Measurements from ENCODE around the gene KDM3B. TPM values are rescaled to one million over a fixed set of nuclear protein-coding genes. Genes with fewer than 3 reads are reported as not detected.
A peak's percentile ranks its signal among the peaks of the same experiment; 100 is the strongest.

Gene KDM3B
- total and polyA plus RNA-seq, 2 donors (not counting 1 experiment from before 2014, with no cell fraction given): 23.6 to 49.4 TPM

DNA sequence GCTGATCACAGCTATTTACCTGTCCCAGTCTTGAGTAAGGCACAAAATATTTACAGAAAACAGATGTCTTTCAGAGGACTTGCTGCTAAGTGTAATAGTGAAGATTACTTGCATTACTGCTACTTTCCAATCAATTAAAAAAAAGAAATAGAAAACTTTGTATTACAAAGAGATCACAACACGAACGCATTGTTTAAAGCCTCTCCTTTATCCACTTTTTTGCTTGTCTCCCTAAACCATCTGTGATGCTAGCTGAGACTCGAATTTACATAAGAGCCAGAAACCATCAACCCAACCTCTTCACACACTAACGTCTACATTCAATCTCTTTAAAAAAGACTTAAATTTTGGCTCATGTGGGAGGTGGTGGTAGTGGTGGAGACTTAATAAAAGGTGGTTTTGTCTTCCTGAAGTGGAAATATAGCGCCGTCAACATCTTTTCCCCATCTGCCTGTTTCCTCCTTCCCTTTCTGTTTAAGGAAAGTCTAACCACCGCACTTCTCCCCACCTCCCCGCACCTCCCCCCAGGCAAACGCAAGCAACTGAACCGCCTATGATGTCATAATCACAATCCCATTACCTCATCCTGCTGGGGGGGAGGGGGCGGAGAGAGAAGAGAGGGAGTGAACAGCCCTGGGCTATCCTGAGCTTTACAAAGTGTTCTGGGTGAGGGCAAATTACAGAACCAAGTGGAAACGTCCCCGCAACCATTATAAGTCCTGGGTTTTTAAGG lies 15.4 kb upstream of the KDM3B start:
- H3K9me3 ChIP-seq (ENCODE audit: control insufficient read depth, insufficient read depth, low read depth, low read length): no peaks in the 10 kb centered on the region
- H3K79me2 ChIP-seq (ENCODE audit: control insufficient read depth, insufficient read depth, low read length): peaks cover 40% of the 10 kb centered on the region
- peak overlapping the region; percentile 85 for H3K4me2 ChIP-seq (ENCODE audit: extremely low read depth, insufficient read depth, low read length)
- TF ChIP-seq EZH2 (IDR thresholded peaks at IDR 0.05; ENCODE audit: low read length, missing control alignments): no peak
- TF ChIP-seq CTCF (conservative IDR thresholded peaks at IDR 0.05 in 1 of 2, IDR thresholded peaks at IDR 0.05 in 1 of 2; ENCODE audit: low read depth in 1 of 2, low read length in 2 of 2): no peak
- H3K9ac ChIP-seq (ENCODE audit: insufficient read depth, low read length): peak overlapping the region; percentile 98
- no peaks in the 10 kb centered on the region for H3K27me3 ChIP-seq (ENCODE audit: control insufficient read depth, insufficient read depth, low read length)
- no peaks in the 10 kb centered on the region for H3K4me1 ChIP-seq (ENCODE audit: control insufficient read depth, extremely low read depth, insufficient read depth, low read length)
- H3K27ac ChIP-seq (ENCODE audit: insufficient read depth, low read length): peak overlapping the region; percentile 100
- H4K20me1 ChIP-seq (ENCODE audit: control insufficient read depth, extremely low read depth, insufficient read depth, low read length): no peaks in the 10 kb centered on the region
- DNase-seq (ENCODE audit: low read depth in 2 of 2): peak; percentile 75 to 91
- peaks cover 3% of the 10 kb centered on the region for H3K36me3 ChIP-seq (ENCODE audit: control insufficient read depth, insufficient read depth, low read length)
- H3K4me3 ChIP-seq (replicated peaks in 1 of 4; ENCODE audit: control extremely low read depth in 1 of 4, insufficient read depth in 1 of 4, low read depth in 3 of 4, low read length in 4 of 4): peak overlapping the region; percentile 72 to 99 (median 86)
- peak overlapping the region; percentile 97 for H2AFZ ChIP-seq (ENCODE audit: low read length)

DNA sequence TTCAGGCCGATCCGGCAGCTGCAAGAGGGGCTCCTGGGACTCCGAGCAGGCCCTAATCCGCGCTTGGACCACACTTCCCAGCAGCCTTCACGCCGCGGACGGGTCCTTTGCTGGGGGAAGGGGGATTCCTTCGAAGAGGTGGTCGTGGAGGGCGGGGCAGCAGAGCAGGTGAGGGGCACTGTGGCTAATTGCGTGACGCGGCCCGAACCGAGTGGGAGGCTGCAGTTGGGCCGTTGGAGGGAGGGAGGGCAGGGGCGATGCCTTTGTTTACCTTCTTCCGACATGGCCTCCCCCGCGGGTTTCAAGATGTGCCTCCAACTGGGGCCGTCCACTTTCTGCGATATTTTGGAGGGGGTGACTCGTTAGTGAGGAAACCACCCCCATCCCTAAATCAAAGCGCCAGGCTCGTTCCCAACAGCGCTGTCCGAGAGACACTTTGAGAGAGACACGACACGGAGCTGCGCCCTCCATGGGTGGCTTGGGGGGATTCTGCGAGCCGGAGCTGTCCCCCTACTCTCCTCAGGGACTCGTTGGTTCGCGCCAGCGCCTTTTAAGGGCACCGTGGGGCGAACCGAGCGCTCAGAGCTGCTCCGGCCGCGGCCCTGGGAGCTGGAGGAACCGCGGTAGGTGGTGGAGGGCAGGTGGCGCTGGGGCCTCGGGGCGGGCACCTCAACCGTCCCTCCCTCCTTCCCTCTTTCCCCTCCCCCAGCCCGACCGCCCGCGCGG lies 14.6 kb upstream of the KDM3B start, which contains the start of gene FAM53C:
Gene FAM53C, plus strand, starts transcription at position 582 of the 726 bp plus-strand sequence. CDS start 3,070 bp downstream, outside the sequence.
- Histone ChIP-seq H3K27ac (ENCODE audit: insufficient read depth, low read length) (peak within 1 kb of the TSS; percentile 100), H3K4me1 (ENCODE audit: control insufficient read depth, extremely low read depth, insufficient read depth, low read length) (no peaks in the 10 kb centered on the region), H3K9ac (ENCODE audit: insufficient read depth, low read length) (peak within 1 kb of the TSS; percentile 98), H3K4me2 (ENCODE audit: extremely low read depth, insufficient read depth, low read length) (peak within 1 kb of the TSS; percentile 91), H2AFZ (ENCODE audit: low read length) (peak within 1 kb of the TSS; percentile 97), H3K36me3 (ENCODE audit: control insufficient read depth, insufficient read depth, low read length) (peaks cover 3% of the 10 kb centered on the region), H3K79me2 (ENCODE audit: control insufficient read depth, insufficient read depth, low read length) (peaks cover 40% of the 10 kb centered on the region), H3K9me3 (ENCODE audit: control insufficient read depth, insufficient read depth, low read depth, low read length) (no peaks in the 10 kb centered on the region), H3K27me3 (ENCODE audit: control insufficient read depth, insufficient read depth, low read length) (no peaks in the 10 kb centered on the region), H4K20me1 (ENCODE audit: control insufficient read depth, extremely low read depth, insufficient read depth, low read length) (no peaks in the 10 kb centered on the region), H3K4me3 (replicated peaks in 1 of 4; ENCODE audit: control extremely low read depth in 1 of 4, insufficient read depth in 1 of 4, low read depth in 3 of 4, low read length in 4 of 4) (peak within 1 kb of the TSS; percentile 72 to 99 (median 86))
- TF ChIP-seq EZH2 (IDR thresholded peaks at IDR 0.05; ENCODE audit: low read length, missing control alignments) (no peak), CTCF (conservative IDR thresholded peaks at IDR 0.05 in 1 of 2, IDR thresholded peaks at IDR 0.05 in 1 of 2; ENCODE audit: low read depth in 1 of 2, low read length in 2 of 2) (no peak)
- peak; percentile 92 to 95 for DNase-seq (ENCODE audit: low read depth in 2 of 2)

GRCh38 chr5:138338411-138339090 lies 13.9 kb upstream of the KDM3B start:
- Histone ChIP-seq H3K4me3 (replicated peaks in 1 of 4; ENCODE audit: control extremely low read depth in 1 of 4, insufficient read depth in 1 of 4, low read depth in 3 of 4, low read length in 4 of 4) (peak overlapping the region; percentile 72 to 99 (median 86)), H3K79me2 (ENCODE audit: control insufficient read depth, insufficient read depth, low read length) (peaks cover 40% of the 10 kb centered on the region), H3K4me1 (ENCODE audit: control insufficient read depth, extremely low read depth, insufficient read depth, low read length) (no peaks in the 10 kb centered on the region), H3K4me2 (ENCODE audit: extremely low read depth, insufficient read depth, low read length) (peak overlapping the region; percentile 91), H3K9me3 (ENCODE audit: control insufficient read depth, insufficient read depth, low read depth, low read length) (no peaks in the 10 kb centered on the region), H3K27ac (ENCODE audit: insufficient read depth, low read length) (peak overlapping the region; percentile 100), H3K9ac (ENCODE audit: insufficient read depth, low read length) (peak overlapping the region; percentile 98), H4K20me1 (ENCODE audit: control insufficient read depth, extremely low read depth, insufficient read depth, low read length) (no peaks in the 10 kb centered on the region), H2AFZ (ENCODE audit: low read length) (no peak overlapping the region), H3K27me3 (ENCODE audit: control insufficient read depth, insufficient read depth, low read length) (no peaks in the 10 kb centered on the region), H3K36me3 (ENCODE audit: control insufficient read depth, insufficient read depth, low read length) (peaks cover 3% of the 10 kb centered on the region)
- TF ChIP-seq CTCF (conservative IDR thresholded peaks at IDR 0.05 in 1 of 2, IDR thresholded peaks at IDR 0.05 in 1 of 2; ENCODE audit: low read depth in 1 of 2, low read length in 2 of 2) (no peak), EZH2 (IDR thresholded peaks at IDR 0.05; ENCODE audit: low read length, missing control alignments) (no peak)
- DNase-seq (ENCODE audit: low read depth in 2 of 2): no peak
